ELR (cell line): Measurements from ENCODE around the gene AK5.
"Not testable (repeated sequence)": the region's sequence is repeated elsewhere in the genome, so short reads cannot be mapped to it uniquely, and the experiment has no call there.

Source experiments
- DNase-seq: peaks from one replicate; pipeline ENCODE4 v3.0.0-alpha.2; 2015; ENCODE audit warnings: low read depth

AK5 gene

DNA sequence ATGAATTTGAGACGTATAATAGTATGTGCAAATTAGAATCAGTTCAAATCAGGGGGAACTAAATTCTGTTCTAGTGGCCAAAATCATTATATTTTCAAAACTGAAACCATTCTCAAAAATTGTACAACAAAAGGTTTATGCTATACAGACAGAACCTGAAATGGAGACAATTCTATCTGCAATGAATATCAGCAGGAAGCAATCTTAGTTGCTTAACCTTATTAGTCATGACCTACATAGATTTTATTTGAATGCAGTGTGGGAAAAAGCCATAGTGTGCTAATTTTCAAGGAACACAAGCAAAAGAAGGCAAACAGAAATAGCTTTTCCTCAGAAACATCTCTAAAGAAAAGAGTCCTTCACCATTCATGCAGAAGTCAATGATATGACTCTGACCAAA, 6.5 kb downstream of the AK5 start:
- DNase-seq = peak; percentile 45

DNA sequence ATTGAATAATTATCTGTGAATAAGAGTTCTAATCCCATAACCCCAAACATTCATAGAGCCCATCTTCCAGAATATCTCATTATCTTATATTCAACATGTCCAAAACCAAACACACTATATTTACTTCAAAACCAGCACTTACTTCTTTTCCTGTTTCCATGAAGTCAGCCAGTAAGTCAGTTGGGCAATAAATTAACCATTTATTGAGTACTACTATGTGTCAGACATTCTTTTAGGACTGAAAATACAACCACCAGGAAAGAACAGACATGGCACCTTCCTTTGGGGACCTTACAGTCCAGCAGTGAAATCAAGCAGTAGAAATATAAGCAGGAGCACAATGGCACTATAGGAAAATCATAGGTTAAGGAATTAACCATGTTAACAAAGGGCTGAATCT, 8.8 kb downstream of the AK5 start:
- no peak for DNase-seq

DNA sequence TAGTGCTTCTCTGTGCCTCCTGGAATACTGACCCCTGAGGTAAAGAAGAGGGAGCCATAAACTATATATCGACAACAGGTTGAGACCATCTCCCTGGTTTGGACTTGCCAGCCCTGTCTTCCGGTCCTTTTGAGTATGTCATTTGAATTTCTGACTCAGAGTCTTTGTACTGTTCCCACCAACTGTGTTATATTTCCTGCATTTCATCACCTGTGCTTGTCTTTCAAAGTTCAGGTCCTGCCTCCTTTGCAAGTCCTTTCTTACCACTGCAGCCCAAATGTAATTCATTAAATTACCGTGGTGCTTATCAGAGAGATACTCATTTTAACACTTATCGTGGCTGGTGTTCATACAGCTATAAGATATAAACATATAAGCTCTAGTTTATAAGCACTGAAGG, 10.7 kb downstream of the AK5 start:
- no peak for DNase-seq

- DNase-seq = no peak
Observed at GRCh38 chr1:77300566-77300965, 18.7 kb downstream of the AK5 start.

DNA sequence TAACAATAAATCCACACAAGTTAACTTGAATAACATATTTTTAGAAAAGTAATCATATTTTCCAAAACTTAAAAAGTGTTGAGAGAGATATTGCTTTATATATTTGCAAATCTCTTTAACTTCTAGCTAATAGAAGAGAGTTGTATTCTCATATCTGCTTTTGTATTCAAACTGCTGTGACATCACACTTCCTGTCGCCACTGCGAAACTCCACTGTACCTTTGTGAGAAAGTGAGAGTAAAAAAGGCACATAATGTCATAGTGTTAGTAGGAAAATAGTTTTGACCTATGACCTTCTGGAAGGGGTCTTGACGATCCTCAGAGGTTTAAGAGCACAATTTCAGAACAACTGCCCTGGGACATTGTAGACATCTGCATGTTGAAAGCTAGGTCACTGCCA, 21.6 kb downstream of the AK5 start:
- no peak for DNase-seq

- DNase-seq = no peak
Observed at GRCh38 chr1:77308889-77309621, 27.2 kb downstream of the AK5 start.

DNA sequence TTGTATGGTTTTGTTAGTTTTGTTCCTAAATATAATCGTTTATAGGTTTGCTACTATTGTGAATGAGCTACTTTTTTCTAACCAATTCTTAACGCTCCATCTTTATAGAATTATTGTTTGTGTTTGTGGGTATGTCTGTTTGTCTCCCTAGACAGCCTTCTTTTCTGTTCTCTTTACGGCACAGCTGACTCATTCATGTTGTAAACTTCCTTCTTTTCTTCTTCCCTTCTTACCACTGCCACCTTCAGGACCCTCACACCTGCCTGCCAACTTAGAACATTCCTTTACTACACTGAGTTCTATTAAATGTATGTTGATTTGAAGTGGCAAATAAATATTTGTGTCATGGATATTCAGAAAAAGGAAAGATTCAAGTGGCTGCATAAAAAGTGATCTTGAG, 29.1 kb downstream of the AK5 start:
- no peak for DNase-seq

DNA sequence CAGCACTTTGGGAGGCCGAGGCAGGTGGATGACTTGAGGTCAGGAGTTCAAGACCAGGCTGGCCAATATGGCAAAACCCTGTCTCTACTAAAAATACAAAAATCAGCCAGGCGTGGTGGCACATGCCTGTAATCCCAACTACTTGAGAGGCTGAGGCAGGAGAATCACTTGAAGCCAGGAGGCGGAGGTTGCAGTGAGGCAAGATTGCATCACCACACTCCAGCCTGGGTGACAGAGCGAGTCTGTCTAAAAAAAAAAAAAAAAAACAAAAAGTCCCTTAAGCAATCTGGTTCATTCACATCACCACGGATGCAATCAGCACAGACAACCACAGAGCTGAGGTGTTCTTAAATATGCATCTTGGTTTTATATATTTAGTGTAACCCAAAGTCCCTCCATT, 30.5 kb downstream of the AK5 start:
- DNase-seq = not testable (repeated sequence)

- peak; percentile 38 for DNase-seq
Observed at GRCh38 chr1:77313491-77313890, 31.7 kb downstream of the AK5 start.

GRCh38 chr1:77316006-77316405, 34.2 kb downstream of the AK5 start:
- DNase-seq = peak; percentile 57

DNA sequence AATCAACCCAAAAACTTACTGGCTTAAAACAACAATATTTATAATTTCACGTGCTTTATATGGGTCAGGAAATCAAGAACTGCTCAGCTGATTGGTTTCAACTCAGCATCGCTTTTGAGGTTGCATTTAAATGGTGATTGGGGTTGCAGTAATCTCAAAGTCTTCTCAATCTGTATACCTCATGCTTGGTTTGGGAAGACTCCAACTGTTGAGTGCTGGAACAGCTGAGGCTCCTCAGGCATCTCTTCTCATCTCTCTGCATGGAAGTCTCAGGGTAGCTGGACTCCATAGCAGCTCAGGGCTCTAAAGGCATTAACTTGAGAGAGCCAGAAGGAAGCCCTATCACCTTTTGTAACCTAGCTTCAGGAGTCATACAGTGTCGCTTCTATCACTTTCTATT, 35.1 kb downstream of the AK5 start:
- DNase-seq = no peak

GRCh38 chr1:77319036-77319705, 37.4 kb downstream of the AK5 start:
- peak; percentile 63 for DNase-seq

DNA sequence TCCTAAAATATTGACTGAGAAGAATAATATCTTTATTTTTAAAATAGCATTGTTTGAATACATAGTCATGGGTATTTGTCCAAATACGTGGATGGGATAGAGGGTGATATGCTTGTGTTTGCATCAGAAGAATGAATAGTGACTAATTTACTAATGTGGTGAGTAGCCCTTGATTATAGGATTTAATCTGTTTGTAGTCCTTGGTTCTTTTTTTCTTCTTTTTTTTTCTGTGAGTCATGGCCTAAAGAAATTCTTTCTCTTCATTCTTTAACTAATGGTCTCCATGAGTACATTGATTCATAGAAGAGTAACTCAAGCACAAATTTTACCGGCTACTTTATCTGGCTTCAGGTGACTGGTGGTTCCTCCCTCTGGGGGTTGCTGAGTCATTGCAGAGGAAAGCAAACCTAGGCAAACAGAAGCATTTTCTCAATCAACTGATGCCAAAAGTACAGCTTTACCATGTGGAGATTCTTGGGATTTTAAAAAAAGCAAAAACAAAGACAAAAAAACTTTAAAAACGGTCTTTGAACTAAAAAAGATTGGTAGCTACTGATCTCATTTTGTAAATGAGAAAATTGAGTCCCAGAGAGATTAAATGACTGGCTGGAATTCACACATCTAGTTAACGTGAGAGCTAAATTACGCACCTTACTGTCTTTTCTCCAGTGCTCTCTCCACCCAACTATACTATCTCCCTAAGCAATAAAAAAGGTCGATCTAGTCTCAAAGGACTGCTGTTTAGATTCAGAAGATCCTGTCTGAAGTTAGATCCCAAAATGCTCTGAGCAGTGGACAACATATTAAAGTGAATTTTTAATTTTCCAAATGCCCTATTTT, 40.5 kb downstream of the AK5 start:
- DNase-seq = peak; percentile 95

DNA sequence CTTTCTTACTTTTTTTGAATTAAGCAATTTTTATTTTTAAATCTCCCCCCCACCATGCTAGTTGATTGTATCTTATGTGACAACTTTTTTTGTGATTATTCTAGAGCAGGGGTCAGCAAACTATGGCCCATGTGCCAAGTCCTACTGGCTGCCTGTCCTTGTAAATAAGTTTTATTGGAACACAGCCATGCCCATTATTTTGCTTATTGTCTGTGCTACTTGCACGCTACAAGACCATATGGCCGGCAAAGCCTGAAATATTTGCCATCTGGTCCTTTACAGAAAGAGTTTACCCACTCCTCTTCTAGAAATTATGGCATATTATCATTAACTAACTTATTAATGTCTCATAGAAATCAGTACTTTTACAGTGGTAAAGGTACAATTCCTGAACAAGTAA, 51.7 kb downstream of the AK5 start:
- no peak for DNase-seq

DNA sequence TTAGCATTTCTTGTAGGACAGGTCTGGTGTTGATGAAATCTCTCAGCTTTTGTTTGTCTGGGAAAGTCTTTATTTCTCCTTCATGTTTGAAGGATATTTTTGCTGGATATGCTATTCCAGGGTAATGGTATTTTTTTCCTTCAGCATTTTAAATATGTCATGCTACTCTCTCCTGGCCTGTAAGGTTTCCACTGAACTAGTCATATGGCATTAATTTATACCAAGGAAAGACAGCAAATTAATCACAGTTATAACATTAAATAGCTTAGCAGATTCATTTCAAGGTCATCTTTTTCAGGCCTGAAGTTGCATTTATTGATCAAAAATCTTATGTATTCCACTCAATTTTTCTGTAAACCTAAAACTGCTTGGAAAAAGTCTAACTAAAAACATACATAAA, 54.9 kb downstream of the AK5 start:
- no peak for DNase-seq

DNA sequence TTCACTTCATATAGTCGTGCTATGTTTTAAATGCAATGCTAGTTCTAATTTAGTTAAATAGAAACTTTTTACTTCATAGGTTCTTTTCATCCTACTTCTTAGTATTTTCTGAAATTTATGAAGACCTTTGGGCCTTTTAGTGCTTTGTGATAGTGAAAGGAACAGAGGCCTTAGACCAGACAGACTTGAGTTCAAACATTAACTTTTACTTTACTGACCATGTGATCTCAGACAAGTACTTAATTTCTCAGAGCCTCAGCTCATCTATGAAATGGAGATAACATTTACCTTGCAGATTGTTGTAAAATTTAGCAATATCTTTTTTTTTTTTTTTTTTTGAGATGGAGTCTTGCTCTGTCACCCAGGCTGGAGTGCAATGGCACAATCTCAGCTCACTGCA, 57.5 kb downstream of the AK5 start:
- DNase-seq = no peak

DNA sequence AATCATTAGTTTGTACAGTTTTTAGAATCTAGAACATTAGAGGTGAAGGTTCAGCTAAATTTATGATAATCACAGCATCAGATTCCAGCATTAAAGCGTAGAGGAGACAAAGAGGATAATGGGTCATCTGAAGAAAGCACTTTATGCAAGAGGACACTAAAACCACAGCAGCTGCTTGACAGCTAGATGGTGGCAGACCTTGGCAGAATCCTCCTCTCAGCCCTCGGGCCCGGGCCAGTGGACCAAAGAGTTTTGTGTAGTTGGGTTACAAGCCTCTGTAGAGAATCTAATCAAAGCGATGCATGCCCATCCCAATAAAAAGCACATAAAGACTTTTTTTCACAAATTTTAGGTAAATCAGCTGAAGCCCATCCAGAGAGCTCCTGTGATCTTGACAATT, 59.4 kb downstream of the AK5 start:
- DNase-seq = no peak

GRCh38 chr1:77342745-77343144, 60.9 kb downstream of the AK5 start:
- no peak for DNase-seq

DNA sequence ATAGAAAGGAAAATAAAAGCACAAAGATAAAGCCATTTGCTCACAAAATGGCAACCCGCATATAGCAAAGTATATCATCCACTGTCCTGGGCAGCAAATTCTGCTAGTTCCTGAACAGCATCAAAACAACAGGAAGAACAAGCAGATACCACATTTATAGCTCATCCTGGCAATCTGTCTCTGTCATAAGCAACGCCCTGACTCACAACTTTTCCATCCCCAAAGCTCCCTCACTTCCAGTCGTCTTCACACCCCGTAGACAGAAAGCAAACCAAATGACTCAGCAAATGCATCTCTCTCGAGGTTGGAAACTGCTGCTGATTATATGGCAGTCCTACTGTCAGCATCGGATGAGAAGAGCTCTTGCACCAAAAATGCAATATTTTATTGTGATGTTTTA, 65.8 kb downstream of the AK5 start:
- DNase-seq = peak; percentile 97

DNA sequence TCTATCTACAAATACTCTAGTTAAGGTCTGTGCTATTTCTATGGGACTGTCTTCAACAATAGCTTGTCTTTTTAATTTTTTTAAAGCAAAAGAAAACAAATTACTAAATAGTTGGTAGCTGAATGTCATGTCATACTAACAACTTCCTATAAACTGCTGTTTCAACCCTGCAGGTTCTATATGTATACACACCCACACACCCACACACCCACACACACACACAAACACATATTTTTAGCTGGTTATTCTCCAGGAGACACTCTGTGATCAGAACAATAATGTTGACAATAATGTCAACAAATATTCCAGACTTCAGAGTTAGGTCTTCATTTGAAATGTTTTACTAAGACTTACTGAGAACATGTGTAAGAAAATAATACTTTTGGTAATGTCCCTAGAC, 66.7 kb downstream of the AK5 start:
- no peak for DNase-seq

DNA sequence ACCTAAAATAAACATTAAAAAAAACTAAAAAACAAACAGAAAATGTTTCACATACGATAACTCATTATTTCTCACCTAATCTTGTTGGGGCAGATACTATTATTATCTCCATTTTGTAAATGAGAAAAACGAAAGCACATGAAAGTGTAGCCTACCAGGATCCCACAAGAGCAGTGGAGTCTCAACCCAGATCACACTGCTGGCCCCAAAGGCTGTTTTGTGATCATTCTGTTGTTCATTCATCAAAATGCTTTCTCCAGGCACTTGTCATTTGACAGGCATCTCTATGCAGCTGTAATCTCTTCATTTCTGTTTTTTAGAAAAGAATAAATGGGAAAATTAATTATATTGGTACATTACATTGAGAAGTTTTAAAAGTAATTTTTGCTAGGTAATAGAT, 67.5 kb downstream of the AK5 start:
- DNase-seq = no peak

- no peak for DNase-seq
Observed at GRCh38 chr1:77350012-77350770, 68.4 kb downstream of the AK5 start.
